HG03342 (cell line): ENCODE measurements around the gene ZNF839.
A peak's percentile ranks its signal among the peaks of the same experiment; 100 is the strongest.
"Not testable (repeated sequence)": the region's sequence is repeated elsewhere in the genome, so short reads cannot be mapped to it uniquely, and the experiment has no call there.

Experiments
- ATAC-seq: cut with Tn5 transposase; IDR thresholded peaks from one replicate; pipeline ENCODE4 v1.9.1; 2021; ENCODE audit warnings: mild to moderate bottlenecking, moderate library complexity; ENCODE audit not compliant: unreplicated experiment

The ZNF839 gene

DNA sequence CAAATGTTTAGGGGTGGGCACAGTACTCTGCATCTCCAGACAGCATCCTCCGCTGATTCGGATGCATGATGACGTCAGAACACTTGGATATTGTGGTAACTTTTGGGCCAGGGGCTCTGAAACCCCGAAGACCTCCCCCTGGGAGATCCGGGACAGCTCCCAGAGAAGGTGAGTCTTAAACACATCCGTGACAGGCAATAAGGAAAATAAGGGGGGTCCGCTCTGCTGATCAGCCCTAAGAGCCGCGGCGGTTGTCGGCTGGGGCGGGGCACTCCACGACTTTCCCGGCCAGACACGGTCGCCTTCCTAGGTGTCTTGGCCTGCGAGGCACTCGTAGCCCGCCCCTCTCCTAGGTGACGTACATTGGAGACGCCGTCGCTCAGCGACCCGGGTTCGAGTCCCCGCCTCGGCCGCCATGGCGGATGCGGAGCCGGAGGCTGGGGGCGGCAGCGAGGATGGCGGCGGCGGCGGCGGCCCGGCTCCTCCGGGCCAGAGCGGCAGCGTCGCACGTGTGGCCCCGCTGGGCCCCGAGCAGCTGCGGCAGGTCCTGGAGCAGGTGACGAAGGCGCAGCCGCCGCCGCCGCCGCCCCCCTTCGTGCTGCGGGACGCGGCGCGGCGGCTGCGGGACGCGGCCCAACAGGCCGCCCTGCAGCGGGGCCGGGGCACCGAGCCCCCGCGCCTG, at the start of gene ZNF839:
TSS of gene ZNF839 (plus strand) at position 396 of the 682 bp plus-strand sequence. CDS start at position 416, 20 bp downstream.
- ATAC-seq, result peak; percentile 56

DNA sequence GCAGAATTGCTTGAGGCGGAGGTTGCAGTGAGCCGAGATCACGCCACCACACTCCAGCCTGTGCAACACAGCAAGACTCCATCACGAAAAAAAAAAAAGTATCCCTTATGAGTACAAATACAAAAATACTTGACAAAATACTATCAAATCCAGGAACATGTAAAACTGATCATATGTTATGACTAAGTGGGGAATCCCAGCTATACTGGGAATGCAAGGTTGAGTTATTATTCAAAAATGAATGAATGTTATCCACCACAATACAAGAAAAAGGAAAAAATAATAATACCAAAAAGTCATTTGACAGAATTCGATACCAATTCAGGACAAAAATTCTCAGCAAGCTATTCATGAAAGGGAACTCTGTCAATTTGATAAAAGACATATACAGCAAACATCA, 47.2 kb upstream of the ZNF839 start:
- ATAC-seq, result no peak

DNA sequence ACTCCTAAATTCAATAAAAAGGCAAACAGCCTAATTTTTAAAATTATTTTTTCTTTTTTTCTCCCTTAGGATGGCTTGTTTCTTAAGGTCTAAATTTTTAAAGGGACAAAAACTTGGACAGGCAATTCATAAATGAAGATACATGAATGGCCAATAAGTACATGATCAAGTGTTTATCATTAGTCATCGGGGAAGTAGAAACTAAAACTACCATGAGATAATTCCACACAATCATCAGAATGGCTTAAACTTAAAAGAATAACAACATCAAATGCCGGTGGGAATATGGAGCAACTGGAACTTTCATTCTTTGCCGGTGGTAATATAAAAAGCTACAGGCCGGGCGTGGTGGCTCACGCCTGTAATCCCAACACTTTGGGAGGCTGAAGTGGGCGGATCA, 43.7 kb upstream of the ZNF839 start:
- no peak for ATAC-seq

DNA sequence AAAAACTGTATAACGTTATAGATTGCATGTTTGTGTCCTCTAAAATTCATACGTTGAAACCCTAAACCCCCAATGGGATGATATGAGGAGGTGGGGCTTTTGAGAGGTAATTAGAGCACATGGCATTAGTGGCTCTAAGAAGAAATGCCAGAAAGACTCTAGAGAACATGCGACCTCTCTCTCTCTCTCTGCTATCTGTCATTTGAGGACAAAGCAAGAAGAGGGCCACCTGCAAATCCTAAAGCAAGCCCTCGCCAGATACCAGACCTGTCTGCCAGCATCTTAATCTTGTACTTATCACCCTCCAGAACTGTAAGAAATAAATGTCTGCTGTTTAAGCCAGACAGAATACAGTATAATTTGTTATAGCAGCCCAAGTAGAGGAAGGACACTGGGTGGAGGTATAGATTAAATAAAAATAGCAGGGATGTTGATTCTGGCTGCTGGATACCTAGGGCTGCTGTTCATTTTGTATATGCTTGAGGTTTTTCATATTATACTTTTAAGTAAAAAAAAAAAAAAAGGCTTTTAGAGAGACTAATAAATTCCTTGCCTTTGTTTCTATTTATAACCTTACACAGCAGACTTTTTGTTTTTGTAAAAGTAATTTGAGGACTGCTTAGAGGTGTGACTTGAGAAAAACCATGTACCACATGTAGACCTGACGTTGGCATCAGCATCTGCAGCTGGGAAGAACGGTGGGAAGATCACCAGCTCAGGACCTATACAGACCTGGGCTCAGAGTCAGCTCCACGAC, 41.5 kb upstream of the ZNF839 start:
- ATAC-seq, result no peak

DNA sequence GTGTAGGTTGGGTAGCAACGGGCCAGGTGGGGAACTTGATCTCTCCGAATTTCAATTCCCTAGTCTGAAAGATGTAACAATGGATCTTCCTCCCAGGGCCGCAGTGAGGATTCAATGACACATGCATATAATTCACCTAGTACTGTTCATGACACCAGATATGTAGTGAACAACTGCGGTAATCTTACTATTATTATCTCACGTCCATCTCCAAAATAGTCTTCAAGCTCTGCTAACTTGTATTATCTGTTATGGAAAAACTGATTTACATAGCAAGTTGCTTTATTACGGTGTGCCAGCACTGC, 41.0 kb upstream of the ZNF839 start:
- ATAC-seq, result no peak

DNA sequence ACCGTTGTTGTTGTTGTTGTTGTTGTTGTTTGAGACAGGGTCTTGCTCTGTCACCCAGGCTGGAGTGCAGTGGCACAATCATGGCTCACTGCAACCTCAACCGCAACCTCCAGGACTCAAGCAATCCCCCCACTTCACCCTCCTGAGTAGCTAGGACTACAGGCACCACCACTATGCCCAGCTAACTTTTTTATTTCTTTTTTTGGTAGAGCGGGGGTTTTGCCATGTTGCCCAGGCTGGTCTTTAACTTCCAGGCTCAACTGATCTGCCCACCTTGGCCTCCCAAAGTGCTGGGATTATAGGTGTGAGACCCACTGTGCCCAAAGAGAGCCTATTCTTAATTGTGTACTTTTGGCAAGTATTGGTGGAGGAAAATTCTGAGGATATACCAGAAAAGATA, 40.3 kb upstream of the ZNF839 start:
- no peak for ATAC-seq

DNA sequence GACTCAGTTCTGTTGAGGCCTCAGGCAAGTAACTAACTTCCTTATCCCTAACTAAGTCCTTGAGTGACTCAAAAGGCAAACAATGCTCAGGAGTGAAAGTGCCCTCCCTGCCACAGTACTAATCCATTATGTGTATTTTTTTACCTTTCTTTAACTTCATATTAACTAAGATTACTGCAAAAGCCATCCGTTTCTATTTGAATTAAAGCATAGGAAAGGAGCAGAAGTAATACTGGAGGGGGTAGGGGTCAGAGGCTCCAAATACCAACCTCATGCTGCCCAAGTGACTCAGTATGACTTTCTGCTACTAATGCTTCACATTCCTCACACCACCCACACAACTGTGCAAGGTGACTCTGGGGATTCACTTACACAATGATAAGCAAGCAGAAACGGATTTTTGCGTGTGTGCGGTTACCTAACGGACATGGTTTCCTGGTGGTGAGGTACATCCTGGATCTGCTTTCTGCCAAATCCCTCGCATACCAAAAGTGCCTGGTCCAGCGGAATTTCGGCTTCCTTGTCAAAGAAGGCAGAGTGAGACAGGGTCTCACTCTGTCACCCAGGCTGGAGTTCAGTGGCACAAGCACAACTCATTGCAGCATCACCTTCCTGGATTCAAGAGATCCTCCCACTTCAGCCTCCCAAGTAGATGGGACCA, 39.7 kb upstream of the ZNF839 start:
- no peak for ATAC-seq

DNA sequence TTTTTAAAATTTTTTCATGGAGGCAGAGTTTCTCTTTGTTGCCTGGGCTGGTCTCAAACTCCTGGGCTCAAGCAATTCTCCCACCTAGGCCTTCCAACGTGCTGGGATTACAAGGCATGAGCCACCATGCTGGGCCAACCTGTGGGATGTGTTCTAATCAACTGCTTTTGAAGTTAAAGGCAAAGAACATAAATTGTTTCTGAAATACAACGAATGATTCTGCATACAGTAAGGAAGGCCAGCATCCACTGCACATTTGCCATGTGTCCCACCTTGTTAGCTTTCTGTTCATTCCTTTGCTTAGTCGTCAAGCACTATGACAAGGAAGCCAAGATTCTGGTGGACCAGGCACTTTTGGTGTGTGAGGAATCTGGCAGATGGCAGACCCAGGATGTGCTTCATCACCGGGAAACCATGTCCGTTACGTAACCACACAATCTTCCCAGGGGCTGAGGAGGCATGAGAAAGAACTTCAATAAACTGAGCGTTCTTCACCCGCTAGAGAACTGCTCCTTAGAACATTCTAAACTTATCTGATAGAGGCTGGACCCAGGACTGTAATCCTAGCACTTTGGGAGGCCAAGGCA, 39.1 kb upstream of the ZNF839 start:
- no peak for ATAC-seq

DNA sequence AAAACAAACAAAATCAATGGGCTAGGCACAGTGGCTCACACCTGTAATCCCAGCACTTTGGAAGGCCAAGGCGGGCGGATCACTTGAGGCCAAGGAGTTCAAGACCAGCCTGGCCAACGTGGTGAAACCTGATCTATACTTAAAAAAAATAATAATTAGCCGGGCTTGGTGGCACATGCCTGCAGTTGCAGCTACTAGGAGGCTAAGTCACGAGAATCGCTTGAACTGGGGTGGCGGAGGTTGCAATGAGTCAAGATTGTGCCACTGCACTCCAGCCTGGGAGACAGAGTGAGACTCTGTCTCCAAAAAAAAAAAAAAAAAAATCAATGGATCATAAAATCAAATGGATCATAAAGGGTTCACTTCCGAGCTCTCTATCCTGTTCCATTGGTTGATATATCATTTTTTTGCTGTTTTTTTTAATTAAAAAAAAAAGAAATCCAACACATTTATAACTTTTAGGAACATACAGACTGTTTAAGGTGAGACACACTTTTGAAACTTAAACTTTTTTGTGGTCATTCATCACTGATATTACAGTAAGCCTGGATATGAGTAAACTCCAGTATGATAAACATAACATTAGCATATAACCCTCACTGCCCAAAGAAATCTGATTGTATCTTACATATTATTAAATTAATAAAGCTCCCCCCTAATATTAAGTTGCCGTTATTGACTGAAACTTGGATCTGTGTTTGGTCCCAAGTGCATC, 36.6 kb upstream of the ZNF839 start:
- no peak for ATAC-seq

DNA sequence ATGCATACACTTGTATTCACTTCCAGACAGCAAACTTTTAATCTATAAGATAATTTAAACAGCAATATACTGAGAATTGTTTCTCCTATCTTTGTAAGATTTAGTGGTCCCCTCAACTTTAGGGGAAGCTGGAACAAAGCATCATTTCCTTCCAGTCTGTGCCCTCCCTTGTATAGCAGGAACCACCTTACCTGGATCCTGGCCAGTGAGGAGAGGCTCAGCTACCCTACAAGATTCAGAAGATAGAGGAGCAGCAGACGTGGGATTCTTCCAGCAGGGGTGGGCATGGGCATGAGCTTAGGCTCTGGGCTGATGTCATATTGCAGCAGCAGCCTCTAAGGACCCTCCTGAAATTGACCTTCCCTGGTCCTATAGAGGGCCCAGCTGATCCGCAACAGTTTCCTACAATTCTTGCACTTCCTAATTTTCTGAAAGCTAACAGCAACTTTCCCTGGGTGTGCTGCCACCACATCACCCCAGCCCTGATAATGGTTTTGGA, 35.9 kb upstream of the ZNF839 start:
- ATAC-seq, result no peak

DNA sequence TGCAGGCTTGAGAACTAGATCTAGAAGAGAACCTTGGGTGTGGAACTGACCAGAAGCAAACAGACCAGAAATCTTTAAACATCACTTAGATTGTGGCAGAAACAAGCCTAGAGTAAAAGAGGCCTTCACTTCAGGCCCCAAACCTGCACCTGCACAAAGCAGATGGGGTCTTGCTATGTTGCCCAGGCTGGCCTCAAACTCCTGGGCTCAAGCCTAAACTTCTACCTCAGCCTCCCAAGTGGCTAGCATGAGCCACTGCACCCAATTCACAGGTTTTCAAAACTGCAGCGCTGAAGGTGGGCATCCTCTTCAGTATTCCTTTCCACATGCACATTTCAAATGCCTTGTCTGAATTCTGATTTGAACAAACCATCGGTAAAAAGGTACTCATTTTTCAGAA, 34.4 kb upstream of the ZNF839 start:
- ATAC-seq, result no peak

DNA sequence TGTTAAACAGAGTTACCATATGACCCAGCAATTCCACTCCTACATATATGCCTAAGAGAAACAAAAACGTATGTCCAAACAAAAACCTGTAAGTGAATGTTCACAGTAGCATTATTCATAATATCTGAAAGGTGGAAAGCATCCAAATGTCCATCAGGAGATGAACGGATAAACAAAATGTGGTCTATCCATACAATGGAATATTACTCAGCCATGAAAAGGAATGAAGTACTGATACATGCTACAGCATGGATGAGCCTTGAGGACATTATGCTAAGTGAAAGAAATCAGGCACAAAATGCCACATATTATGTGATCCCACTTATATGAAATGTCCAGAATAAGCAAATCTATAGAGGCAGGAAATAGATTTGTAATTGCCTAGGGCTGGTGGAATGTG, 31.4 kb upstream of the ZNF839 start:
- no peak for ATAC-seq

DNA sequence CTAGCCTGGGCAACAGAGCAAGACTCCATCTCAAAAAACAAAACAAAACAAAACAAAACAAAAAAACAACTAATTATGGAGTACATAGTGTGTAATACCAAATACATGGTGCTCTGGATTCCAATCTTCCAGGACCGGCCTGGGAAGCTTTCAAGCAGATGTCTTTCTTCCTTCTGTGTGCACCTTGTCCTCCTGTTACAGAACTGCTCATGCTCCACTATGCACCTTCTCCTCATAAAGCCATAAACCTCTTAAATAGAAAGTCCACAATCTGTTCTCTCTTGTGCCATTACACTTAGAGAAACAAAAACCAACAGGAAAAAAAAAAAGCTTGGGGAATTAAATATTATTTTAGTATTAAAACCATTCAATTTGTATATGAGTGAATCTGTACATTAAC, 27.1 kb upstream of the ZNF839 start:
- no peak for ATAC-seq

DNA sequence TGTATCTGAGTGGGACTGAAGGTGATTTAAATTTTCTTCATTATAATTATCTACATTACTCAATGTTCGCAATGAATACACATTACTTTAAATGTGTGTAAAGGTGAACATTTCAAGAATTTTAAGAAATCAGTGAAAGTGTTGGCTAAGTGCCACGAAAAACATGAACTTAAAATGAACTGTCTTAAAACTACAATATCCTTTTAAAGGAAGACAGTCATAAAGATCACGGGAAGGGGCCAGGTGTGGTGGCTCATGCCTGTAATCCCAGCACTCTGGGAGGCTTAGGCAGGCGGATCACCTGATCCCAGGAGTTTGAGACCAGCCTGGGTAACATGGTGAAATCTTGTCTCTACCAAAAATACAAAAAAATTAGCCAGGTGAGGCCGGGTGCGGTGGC, 25.8 kb upstream of the ZNF839 start:
- no peak for ATAC-seq

DNA sequence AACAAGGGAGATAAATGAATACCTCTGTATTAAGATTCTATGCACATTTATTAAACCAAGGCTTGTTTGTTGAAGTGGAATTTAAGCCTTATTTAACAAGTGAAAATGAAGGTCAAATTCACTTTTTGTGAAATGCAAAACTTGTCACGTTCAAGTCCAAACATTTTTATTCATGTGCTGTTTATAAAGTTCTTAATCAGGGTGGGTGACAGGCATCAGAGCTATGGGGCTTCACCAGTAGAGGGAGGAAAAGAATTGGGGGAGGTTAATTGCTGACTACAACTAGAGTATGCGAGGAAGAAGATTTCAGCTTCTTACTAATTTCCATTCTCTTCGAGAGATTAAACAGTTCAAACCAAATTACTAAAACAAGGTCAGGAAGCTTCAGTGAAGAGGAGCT, 24.3 kb upstream of the ZNF839 start:
- ATAC-seq, result no peak

DNA sequence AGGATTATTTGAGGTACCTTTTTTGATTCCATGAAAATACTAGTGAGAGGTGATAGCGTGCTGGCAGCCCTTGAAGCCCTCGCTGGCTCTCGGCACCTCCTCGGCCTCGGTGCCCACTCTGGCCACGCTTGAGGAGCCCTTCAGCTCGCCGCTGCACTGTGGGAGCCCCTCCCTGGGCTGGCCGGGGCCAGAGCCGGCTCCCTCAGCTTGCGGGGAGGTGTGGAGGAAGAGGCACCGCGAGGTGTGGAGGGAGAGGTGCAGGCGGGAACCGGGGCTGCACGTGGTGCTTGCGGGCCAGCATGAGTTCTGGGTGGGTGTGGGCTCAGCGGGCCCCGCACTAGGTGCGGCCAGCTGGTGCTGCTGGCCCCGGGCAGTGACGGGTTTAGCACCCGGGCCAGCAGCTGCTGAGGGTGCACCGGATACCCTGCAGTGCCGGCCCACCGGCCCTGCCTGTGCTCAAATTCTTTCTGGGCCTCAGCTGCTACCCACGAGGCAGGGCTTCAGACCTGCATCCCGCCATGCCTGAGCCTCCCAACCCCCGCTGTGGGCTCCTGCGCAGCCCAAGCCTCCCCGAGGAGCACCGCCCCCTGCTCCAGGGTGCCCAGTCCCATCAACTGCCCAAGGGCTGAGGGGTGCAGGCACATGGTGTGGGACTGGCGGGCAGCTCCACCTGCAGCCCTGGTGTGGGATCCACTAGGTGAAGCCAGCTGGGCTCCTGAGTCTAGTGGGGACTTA, 21.9 kb upstream of the ZNF839 start:
- ATAC-seq, result no peak

DNA sequence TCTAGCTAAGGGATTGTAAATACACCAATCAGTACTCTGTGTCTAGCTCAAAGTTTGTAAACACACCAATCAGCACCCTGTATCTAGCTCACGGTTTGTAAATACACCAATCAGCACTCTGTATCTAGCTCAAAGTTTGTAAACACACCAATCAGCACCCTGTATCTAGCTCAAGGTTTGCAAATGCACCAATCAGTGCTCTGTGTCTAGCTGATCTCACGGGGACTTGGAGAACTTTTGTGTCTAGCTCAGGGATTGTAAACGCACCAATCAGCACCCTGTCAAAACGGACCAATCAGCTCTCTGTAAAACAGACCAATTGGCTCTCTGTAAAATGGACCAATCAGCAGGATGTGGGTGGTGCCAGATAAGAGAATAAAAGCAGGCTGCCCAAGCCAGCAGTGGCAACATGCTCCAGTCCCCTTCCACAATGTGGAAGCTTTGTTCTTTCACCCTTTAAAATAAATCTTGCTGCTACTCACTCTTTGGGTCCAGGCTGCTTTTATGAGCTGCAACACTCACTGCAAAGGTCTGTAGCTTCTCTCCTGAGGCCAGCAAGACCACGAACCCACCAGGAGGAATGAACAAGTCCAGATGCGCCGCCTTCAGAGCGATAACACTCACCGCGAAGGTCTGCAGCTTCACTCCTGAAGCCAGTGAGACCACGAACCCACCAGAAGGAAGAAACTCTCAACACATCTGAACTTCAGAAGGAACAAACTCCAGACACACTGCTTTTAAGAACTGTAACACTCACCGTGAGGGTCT, 21.1 kb upstream of the ZNF839 start:
- ATAC-seq, result not testable (repeated sequence)

DNA sequence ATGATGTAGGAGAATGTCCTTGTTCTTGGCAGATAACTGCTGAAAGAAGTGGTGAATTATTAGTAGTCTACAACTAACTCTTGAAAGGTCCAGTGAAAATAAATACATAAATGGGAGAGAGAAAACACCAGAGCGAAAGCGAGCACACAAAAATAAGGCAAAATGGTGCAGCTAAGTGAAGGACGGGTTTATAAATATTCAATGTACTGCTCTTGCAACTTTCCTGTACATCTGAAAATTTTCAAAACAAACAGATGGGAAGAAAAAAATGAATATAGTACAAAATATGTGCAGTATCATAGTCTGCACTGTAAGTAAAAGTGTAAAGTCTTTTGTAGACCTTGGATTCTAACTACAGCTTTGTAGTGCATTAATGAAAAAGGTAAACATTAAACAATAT, 15.9 kb upstream of the ZNF839 start:
- no peak for ATAC-seq

DNA sequence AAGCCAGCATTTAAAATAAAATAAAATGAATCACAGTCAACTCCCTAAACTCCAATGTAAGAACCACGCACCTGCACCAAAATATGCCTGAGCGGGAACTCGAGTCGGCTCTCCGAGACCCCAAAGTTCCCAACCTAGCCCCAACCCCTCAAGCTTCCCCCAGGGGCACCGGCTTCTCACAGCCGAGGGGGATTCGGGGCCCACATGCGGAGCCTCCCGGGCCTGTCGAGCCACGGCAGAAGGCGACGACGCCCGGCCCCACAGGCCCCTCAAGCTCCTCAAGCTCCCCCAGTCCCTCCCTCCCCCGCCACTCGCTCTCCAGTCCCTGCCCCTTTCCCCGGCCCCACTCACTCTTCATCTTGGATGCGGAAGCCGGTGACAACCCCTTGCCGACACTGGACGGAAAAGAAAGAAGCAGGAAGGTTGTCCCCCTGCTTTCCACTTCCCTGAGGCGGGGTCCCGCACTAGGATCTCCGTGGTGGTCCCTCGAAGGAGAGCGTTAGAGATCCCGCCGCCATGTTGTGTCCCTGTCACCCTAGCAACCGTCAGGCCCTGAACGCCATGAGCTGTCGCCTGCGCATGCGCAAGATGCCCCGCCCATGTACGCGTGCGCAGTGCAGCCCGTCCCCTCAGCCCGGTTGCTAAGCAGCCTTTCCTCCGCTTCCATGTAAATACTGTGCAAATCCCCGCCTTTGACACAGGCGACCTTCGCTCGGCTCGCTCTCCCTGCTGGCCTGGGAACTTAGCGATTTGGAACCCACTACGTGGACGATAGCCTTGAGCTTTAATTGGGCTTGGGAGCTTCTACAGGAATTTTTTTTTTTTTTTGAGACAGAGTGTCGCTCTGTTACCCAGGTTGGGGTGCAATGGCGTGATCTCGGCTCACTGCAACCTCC, 14.7 kb upstream of the ZNF839 start, which contains the start of gene MOK:
TSS of gene MOK (minus strand) at position 554 of the 896 bp plus-strand sequence. CDS start at position 358, 196 bp downstream.
- ATAC-seq, result peak; percentile 89
